Fibroblast of peridontal ligament (primary cell): ENCODE measurements around the gene TTC3.
A peak's percentile ranks its signal among the peaks of the same experiment; 100 is the strongest.
"Not testable (repeated sequence)": the region's sequence is repeated elsewhere in the genome, so short reads cannot be mapped to it uniquely, and the experiment has no call there.

Experiments used
- DNase-seq: peaks from one replicate; pipeline ENCODE4 v3.0.0-alpha.2; 2010; ENCODE audit errors: extremely low read depth

Gene TTC3

GRCh38 chr21:37088186-37088735, 15.2 kb downstream of the TTC3 start:
- DNase-seq = peak; percentile 51

DNA sequence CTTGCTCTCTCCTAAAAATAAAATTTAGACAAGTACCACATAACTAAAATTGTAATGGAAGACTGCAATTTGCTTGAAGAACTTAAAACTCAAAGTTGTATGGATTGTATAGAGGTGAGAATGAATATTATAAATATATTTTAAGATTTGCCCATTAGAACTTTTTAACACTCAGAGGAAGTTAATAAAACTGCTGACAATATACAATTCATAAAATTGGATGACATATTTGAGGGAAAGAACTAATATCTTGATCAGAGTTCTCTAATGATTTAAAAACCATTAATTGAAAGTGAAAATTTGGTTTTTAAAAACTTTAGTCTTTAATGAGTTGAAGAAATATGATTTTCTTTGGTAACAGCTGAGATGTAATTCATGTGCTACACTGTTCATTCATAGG, 20.9 kb downstream of the TTC3 start:
- no peak for DNase-seq

- no peak for DNase-seq
Observed at GRCh38 chr21:37095821-37096220, 22.8 kb downstream of the TTC3 start.

- no peak for DNase-seq
Observed at GRCh38 chr21:37098751-37099150, 25.7 kb downstream of the TTC3 start.

DNA sequence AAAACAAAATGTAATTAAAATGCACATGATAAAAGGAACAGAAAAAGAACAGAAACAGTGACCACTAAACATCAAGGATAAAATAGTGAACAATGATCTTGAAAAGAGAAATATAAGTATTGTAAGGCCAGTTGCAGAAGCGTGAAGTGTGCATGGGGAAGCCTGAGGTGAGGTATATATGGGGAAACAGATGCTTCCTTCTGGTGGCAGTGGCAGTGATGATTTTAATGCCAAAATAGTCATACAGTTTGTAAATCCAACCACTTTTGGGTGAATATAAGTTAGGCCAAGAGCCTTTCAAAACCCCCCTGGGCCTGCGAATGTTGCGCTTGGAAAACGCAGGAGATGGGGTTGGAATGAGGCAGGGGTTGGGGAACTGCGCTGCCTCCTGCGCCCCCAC, 27.3 kb downstream of the TTC3 start:
- no peak for DNase-seq

DNA sequence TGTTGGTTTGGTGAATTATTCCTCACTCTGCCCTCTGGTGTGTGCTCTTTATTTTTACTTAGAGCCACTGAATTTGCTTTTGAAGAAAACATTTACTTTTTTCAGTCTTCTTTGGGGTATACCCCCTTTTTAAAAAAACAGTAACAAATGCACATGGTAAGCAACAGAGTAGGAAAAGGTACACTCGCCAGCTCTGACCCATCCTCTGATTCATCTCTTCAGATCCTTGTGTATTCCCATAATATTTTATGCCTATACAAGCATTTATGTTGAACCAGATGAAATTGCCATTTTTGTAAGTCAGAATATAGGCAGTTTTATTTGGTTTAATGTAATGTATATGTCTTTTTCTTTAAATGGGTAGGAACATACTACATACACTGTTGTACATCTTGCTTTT, 28.3 kb downstream of the TTC3 start:
- DNase-seq = peak; percentile 34

DNA sequence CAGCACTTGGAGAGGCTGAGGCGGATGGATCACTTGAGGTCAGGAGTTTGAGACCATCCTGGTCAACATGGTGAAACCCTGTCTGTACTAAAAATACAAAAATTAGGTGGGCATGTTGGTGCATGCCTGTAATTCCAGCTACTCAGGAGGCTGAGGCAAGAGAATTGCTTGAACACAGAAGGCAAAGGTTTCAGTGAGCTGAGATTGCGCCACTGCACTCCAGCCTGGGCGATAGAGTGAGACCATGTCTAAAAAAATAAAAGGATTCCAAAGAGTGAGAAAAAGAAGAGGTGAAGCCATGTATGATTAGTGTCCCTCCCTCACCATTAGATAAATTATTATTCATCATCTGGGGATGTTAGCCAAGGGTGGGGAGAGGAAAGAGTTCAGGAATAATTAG, 29.7 kb downstream of the TTC3 start:
- not testable (repeated sequence) for DNase-seq

DNA sequence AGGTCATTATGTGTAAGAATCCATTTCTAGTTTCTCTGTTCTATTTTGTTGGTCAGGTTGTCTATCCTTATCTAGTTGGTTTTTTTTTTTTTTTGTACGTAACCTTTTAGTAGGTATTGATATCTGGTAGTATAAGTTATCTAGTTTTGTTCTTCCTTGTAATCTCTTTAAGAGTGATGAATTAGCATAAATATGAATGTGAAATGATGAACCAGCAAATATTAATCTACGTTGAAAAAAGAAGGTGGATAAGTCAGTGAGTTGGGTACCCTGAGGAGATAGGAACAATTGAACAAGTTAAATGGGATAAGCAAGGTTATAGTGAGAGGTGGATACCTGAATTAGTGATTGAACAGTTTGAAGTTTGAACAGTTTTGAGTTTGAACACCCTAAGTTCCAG, 33.9 kb downstream of the TTC3 start:
- DNase-seq = no peak

DNA sequence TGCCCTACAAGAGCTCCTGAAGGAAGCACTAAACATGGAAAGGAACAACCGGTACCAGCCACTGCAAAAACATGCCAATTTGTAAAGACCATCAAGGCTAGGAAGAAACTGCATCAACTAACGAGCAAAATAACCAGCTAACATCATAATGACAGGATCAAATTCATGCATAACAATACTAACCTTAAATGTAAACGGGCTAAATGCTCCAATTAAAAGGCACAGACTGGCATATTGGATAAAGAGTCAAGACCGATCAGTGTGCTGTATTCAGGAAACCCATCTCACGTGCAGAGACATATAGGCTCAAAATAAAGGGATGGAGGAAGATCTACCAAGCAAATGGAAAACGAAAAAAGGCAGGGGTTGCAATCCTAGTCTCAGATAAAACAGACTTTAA, 38.0 kb downstream of the TTC3 start:
- DNase-seq = not testable (repeated sequence)

GRCh38 chr21:37114301-37114700, 41.2 kb downstream of the TTC3 start:
- not testable (repeated sequence) for DNase-seq

GRCh38 chr21:37116459-37116858, 43.4 kb downstream of the TTC3 start:
- DNase-seq = not testable (repeated sequence)

DNA sequence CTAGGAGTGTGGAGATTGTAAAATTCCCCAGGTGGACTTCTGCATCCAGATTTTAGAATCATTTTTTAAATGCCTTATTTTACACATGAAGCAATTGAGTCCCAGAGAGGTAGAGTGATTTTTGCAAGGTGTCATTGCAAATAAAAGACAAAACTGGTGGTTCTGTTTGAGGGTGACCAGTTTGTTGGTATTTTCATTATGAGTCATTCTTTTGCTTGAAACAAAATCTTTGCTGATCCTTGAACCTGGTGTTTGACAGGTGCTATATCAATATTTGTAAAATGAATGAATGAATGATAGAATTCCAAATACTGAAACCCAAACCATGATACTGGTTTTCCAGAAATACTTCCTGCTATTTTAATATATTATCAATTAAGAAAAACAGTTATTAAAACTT, 44.1 kb downstream of the TTC3 start:
- DNase-seq = no peak

- no peak for DNase-seq
Observed at GRCh38 chr21:37118187-37118826, 45.3 kb downstream of the TTC3 start.

DNA sequence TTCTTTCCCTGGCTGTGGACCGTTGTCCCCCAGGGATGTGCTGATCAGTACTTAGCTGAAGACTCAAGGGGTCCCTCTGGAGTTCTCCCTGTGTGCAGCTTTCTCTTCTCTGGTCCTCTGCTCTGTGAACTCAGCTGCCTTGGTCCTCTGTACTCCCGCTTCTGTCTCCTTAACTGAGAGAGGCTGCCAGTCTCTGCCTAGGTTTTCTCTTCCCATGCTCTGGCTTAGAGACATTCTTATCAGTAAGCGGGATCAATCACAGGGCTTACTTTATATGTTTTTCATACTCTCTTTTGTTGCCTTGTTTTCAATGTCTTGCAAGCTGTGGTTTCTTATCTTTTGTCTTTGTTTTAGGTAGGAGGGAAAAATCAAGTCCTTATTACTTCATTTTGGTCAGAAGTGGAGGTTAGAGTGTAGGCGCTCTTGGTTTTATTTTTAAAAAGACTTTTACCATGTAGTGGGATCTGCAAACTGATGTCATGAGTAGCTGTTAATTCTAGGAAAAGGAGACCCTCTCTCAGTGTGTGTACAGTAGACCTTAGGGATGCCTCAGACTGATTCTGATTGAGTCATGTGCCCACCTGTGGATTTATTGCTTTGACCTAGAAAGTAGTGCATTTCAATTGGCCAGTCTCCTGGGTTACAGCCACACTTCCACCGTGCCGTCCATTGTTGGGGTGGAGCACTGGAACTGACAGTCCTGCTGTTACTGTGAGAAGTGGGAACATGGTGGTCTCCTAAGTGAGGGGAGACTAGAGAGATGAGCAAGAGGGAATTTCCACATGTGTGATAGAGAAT, 46.6 kb downstream of the TTC3 start:
- no peak for DNase-seq

DNA sequence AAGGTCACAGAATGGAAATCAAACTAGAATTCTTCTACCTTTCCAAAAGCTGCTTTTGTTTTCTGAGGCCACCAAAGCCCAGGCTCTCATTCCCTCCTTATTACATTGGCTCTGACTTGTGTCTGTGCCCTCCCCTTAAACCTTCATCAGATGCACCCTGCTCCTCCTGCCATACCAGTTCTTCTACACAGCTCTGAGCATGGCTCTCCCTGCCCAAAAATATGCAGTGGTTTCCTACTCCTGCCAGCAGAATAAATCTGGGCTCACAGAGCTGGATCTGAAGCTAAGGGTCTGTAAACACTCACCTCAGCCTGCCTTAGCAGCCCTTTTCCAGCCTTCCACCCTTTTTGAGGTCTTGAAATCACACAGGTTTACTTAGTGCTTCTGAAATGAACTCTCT, 55.0 kb downstream of the TTC3 start:
- peak; percentile 21 for DNase-seq

DNA sequence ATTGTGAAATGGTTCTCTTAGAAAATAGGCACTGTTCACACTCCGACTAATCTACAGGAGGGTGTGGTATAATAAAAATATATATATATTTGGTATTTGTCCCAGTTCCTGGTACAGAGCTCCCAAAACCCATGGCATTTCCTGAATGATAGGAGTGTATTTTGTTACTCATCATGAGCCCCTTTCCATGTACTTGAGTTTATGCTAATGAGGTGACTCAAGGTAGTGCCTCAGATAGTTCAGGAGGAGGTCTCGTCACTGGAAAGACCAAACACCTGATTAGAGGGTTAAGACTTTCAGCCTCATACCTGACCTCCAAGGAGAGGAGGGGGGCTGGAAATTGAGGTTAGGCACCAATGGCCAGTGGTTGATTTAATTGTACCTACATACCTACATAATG, 57.9 kb downstream of the TTC3 start:
- no peak for DNase-seq

GRCh38 chr21:37136261-37136660, 63.2 kb downstream of the TTC3 start:
- no peak for DNase-seq

- DNase-seq = no peak
Observed at GRCh38 chr21:37136744-37137143, 63.7 kb downstream of the TTC3 start.

GRCh38 chr21:37139154-37139553, 66.1 kb downstream of the TTC3 start:
- DNase-seq = no peak

DNA sequence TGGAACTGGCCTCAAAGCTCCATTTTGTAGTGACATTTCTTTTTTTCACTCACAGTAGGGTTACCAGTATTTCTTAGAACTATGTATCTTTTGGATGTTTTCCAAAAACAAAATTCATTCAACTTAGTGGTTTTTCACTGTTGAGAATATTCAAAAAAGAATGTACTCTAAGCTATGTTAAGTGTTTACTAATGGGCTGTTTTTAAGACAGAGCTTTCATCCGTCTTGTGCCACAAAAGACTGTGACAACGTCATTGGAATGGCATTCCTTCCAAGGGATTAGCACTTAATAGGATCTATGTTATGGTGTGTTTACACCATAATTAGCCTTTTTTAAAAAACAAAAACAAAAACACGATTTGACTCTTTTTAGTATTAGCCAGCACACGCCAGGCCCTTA, 66.8 kb downstream of the TTC3 start:
- DNase-seq = peak; percentile 50

- DNase-seq = not testable (repeated sequence)
Observed at GRCh38 chr21:37143392-37143791, 70.3 kb downstream of the TTC3 start.

DNA sequence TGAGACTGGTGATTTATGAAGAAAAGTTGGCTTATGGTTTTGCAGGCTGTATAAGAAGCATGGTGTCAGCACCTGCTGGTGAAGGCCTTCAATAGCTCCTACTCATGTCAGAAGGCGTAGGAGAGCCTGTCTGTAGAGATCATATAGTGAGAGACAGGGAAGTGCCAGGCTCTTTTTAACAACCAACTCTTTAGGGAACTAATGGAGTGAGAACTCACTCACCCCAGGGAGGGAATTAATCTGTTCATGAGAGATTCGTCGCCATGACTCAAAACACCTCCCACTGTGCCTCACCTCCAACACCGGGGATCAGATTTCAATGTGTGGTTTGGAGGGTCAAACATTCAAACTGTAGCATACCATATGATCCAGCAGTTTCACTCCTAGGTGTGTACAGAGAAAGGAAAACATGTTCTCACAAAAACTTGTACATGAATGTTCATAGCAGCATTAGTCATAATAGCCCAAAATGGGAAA, 72.6 kb downstream of the TTC3 start:
- no peak for DNase-seq
